ENCODE data around the gene CRELD1. TPM values are rescaled to one million over a fixed set of nuclear protein-coding genes. Genes with fewer than 3 reads are reported as not detected.

Gene CRELD1, protein sequence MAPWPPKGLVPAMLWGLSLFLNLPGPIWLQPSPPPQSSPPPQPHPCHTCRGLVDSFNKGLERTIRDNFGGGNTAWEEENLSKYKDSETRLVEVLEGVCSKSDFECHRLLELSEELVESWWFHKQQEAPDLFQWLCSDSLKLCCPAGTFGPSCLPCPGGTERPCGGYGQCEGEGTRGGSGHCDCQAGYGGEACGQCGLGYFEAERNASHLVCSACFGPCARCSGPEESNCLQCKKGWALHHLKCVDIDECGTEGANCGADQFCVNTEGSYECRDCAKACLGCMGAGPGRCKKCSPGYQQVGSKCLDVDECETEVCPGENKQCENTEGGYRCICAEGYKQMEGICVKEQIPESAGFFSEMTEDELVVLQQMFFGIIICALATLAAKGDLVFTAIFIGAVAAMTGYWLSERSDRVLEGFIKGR
- 20.6 and 69.7 TPM in 2 replicates for total RNA-seq

GRCh38 chr3:9933561-9934234, at the start of gene CRELD1:
Gene CRELD1 (plus strand): TSS chr3:9933834. CDS start chr3:9934439, 605 bp downstream.

GRCh38 chr3:9890249-9891071, 43.2 kb upstream of the CRELD1 start, which contains the start of gene JAGN1:
Gene JAGN1 (plus strand): TSS chr3:9890610. CDS start chr3:9890723, 113 bp downstream.

GRCh38 chr3:9902372-9903237, 31.0 kb upstream of the CRELD1 start, which contains the start of gene IL17RE:
Gene IL17RE (plus strand): TSS chr3:9902848. CDS start chr3:9902933, 85 bp downstream.

DNA sequence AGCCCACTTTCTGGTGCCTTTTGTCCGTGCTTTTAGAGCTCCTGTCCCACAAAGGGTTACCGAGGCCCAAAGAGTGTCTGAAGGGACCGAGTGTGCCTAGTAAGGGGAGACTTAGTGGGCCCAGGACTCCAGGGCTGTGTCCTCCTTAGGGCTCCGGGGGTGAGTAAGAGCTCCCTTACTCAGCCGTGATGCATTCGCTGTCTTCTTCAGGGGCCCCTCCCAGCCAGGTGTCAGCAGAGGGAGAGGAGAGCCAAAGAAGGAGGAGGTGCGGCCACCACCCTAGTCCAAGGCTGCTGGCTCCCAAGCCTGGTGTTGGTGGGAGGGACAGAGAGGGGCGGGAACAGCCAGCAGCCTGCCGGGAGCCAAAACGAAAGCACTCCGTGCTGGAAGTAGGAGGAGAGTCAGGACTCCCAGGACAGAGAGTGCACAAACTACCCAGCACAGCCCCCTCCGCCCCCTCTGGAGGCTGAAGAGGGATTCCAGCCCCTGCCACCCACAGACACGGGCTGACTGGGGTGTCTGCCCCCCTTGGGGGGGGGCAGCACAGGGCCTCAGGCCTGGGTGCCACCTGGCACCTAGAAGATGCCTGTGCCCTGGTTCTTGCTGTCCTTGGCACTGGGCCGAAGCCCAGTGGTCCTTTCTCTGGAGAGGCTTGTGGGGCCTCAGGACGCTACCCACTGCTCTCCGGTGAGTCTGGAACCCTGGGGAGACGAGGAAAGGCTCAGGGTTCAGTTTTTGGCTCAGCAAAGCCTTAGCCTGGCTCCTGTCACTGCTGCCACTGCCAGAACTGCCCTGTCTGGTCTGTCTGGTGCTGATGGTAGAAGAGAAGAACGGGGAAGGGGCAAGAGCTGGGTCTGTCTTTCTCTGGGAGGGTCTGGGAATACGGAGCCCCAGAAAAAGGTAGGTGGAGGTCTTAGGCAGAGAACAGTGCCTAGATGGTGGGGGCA, 16.6 kb upstream of the CRELD1 start, which contains the start of gene IL17RC:
TSS of gene IL17RC (plus strand) at position 365 of the 947 bp plus-strand sequence. CDS start at position 583, 218 bp downstream.

DNA sequence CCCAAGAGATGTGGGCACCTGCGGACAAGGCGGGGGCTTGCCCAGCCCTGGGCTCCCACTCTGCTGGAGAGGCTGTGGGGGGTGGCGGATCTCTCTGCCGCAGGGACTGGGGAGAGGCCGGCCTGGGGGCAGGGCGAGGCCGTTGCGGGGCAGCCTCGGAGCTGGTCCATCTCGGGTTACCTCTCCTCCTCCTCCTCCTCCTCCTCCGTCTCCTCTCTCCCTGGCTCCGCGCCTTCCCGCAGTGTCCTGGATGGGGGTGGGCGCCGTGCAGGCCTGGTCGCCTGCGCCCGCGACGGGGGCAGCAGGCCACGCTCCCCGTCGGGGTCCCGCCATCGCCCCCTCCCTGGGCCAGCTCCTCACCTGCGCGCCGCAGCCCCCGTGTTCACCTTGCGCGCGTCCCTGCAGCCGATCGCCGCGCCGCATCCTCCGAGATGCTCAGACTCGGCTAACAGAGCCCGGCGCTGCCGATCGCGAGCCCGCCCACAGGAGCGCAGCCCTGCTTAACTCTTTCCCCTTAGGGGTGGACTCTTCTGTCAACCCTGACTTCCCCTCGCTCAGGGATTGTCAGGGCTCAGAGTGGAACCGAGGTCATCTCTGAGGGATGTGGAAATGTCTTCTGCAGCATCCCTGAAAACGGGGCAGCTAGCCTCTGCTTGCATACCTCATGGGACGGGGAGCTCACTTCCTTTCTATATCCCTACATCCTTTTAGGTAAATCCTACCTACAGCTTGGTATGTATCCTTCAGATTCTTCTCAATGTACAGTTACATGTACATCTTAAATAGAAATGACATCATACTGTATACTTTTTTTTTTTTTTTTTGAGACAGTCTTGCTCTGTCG, 18.6 kb downstream of the CRELD1 start, which contains the start of gene PRRT3:
TSS of gene PRRT3 (minus strand) at position 447 of the 844 bp plus-strand sequence. CDS start 2,293 bp downstream, outside the sequence.

Other genes starting within 250 kb of the CRELD1 start
- not detected in 2 replicates for gene CPNE9, start 230.0 kb upstream of the CRELD1 start, total RNA-seq
- gene BRPF1, start 202.1 kb upstream of the CRELD1 start, total RNA-seq, result 17.4 and 19.8 TPM in 2 replicates
- gene OGG1, start 183.9 kb upstream of the CRELD1 start, total RNA-seq, result 15.9 and 19.8 TPM in 2 replicates
- 66.6 and 86.2 TPM in 2 replicates for gene CAMK1, start 163.9 kb upstream of the CRELD1 start, total RNA-seq
- 71.8 and 81.4 TPM in 2 replicates for gene TADA3, start 141.4 kb upstream of the CRELD1 start, total RNA-seq
- 196 and 267 TPM in 2 replicates for gene ARPC4, start 140.8 kb upstream of the CRELD1 start, total RNA-seq
- 15.2 and 28.2 TPM in 2 replicates for gene TTLL3, start 123.6 kb upstream of the CRELD1 start, total RNA-seq
- gene RPUSD3, start 89.8 kb upstream of the CRELD1 start, total RNA-seq, result 32.5 and 36.2 TPM in 2 replicates
- 0.12 TPM in 1 of 2 replicates, not detected in the other for gene CIDEC, start 53.6 kb upstream of the CRELD1 start, total RNA-seq
- gene JAGN1, start 43.2 kb upstream of the CRELD1 start, total RNA-seq, result 31.5 and 40.1 TPM in 2 replicates
- 0.62 and 2.0 TPM in 2 replicates for gene IL17RE, start 31.0 kb upstream of the CRELD1 start, total RNA-seq
- 43.3 and 43.7 TPM in 2 replicates for gene IL17RC, start 16.7 kb upstream of the CRELD1 start, total RNA-seq
- 1.3 and 2.1 TPM in 2 replicates for gene PRRT3, start 18.6 kb downstream of the CRELD1 start, total RNA-seq
- gene EMC3, start 53.0 kb downstream of the CRELD1 start, total RNA-seq, result 46.3 and 46.7 TPM in 2 replicates
- 9.6 and 43.9 TPM in 2 replicates for gene FANCD2, start 92.6 kb downstream of the CRELD1 start, total RNA-seq
- gene FANCD2OS, start 174.4 kb downstream of the CRELD1 start, total RNA-seq, result not detected in 2 replicates
- 83.0 and 109 TPM in 2 replicates for gene BRK1, start 181.8 kb downstream of the CRELD1 start, total RNA-seq
- 34.2 and 41.0 TPM in 2 replicates for gene VHL, start 207.9 kb downstream of the CRELD1 start, total RNA-seq
- 4.9 and 6.2 TPM in 2 replicates for gene IRAK2, start 231.1 kb downstream of the CRELD1 start, total RNA-seq